Neural crest cell (in vitro differentiated cells): ENCODE measurements around the gene TRIM46. TPM values are rescaled to one million over a fixed set of nuclear protein-coding genes. Genes with fewer than 3 reads are reported as not detected.

Experiments used
- DNase-seq: peaks from one replicate; pipeline ENCODE4 v3.0.0; 2021; ENCODE audit warnings: low read depth, mixed read lengths, low spot score
- H3K27ac Mint-ChIP-seq: one replicate; pipeline ENCODE4 v1.8.0; 2021; ENCODE audit warnings: mild to moderate bottlenecking, mixed read lengths; ENCODE audit not compliant: unreplicated experiment
- H3K27me3 Mint-ChIP-seq: 2 replicates; pipeline ENCODE4 v1.8.0; 2021; ENCODE audit warnings: low read depth, mild to moderate bottlenecking, mixed read lengths
- H3K36me3 Mint-ChIP-seq: 2 replicates; pipeline ENCODE4 v1.8.0; 2021; ENCODE audit warnings: low read depth, mild to moderate bottlenecking, mixed read lengths
- H3K4me1 Mint-ChIP-seq: 2 replicates; pipeline ENCODE4 v1.8.0; 2021; ENCODE audit warnings: mixed read lengths
- H3K4me3 Mint-ChIP-seq: one replicate; pipeline ENCODE4 v1.8.0; 2021; ENCODE audit warnings: mild to moderate bottlenecking, mixed read lengths
- H3K9me3 Mint-ChIP-seq: 2 replicates; pipeline ENCODE4 v1.8.0; 2021; ENCODE audit warnings: mixed read lengths
- total RNA-seq: library from RNA; stranded (reverse); gene quantifications from 2 replicates; pipeline ENCODE4 v1.2.1, GENCODE V29; 2021
- TF ChIP-seq, protein P1 (sequence below): fragments of 200-600 bp; sonication (generic); conservative IDR thresholded peaks from 2 replicates; pipeline ENCODE4 v1.5.0; 2021; ENCODE audit warnings: antibody characterized with exemption, mild to moderate bottlenecking

The TRIM46 gene
- total RNA-seq, 1 donor from 2014 or later, result 9.8 TPM

DNA sequence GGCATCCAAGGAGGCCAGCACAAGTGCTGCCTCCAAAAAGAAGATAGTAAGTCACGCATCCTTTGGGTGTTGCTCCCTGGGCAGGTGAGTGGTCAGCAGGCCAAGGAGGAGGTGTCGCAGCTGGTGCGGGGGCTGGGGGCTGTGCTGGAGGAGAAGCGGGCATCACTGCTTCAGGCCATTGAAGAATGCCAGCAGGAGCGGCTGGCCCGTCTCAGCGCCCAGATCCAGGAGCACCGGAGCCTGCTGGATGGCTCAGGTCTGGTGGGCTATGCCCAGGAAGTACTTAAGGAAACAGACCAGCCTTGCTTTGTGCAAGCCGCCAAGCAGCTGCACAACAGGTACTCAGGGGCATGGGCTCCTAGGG, 4.3 kb downstream of the TRIM46 start:
- Mint-ChIP-seq H3K4me3 (no peak overlapping the region), H3K9me3 (no peaks in the 10 kb centered on the region), H3K27ac (no peak overlapping the region), H3K27me3 (peaks cover 3% of the 10 kb centered on the region), H3K36me3 (peaks cover 5% of the 10 kb centered on the region), H3K4me1 (peaks cover 31% of the 10 kb centered on the region)
- TF ChIP-seq, protein P1, sequence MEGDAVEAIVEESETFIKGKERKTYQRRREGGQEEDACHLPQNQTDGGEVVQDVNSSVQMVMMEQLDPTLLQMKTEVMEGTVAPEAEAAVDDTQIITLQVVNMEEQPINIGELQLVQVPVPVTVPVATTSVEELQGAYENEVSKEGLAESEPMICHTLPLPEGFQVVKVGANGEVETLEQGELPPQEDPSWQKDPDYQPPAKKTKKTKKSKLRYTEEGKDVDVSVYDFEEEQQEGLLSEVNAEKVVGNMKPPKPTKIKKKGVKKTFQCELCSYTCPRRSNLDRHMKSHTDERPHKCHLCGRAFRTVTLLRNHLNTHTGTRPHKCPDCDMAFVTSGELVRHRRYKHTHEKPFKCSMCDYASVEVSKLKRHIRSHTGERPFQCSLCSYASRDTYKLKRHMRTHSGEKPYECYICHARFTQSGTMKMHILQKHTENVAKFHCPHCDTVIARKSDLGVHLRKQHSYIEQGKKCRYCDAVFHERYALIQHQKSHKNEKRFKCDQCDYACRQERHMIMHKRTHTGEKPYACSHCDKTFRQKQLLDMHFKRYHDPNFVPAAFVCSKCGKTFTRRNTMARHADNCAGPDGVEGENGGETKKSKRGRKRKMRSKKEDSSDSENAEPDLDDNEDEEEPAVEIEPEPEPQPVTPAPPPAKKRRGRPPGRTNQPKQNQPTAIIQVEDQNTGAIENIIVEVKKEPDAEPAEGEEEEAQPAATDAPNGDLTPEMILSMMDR, result no peak
- no peak for DNase-seq

DNA sequence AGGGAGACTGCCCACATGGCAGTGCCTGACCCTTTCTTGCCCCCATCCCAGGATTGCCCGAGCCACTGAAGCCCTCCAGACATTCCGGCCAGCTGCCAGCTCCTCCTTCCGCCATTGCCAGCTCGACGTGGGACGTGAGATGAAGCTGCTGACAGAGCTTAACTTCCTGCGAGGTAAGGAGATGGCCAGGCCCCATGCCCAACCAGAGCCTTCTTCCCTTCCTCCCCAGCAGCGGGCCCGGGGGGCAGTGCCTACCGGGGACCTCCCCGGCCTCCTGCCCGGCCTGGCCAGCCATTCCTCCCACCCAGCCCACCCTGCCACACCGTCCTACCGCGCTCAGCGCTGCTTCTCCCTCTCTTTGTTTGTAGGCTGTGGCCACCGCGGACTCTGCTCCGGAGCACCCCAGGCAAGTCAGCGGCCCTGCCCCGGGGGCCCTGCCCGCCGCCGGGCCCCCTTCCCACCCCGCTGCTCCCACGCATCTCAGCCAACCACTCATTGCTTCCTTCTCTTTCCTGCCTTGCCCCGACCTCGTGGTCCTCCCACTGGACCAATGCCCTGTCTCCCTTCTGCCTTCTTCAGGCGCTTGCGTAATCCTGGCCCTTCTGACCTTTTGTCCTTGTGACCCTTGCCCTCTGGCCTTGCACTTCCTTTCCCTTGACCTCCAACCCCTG, 4.9 kb downstream of the TRIM46 start:
- no peaks in the 10 kb centered on the region for H3K9me3 Mint-ChIP-seq
- DNase-seq, result no peak
- H3K27me3 Mint-ChIP-seq, result no peaks in the 10 kb centered on the region
- H3K4me3 Mint-ChIP-seq, result no peak overlapping the region
- TF ChIP-seq, protein P1, result no peak
- peaks cover 3% of the 10 kb centered on the region for H3K36me3 Mint-ChIP-seq
- no peak overlapping the region for H3K27ac Mint-ChIP-seq
- peaks cover 24% of the 10 kb centered on the region for H3K4me1 Mint-ChIP-seq

DNA sequence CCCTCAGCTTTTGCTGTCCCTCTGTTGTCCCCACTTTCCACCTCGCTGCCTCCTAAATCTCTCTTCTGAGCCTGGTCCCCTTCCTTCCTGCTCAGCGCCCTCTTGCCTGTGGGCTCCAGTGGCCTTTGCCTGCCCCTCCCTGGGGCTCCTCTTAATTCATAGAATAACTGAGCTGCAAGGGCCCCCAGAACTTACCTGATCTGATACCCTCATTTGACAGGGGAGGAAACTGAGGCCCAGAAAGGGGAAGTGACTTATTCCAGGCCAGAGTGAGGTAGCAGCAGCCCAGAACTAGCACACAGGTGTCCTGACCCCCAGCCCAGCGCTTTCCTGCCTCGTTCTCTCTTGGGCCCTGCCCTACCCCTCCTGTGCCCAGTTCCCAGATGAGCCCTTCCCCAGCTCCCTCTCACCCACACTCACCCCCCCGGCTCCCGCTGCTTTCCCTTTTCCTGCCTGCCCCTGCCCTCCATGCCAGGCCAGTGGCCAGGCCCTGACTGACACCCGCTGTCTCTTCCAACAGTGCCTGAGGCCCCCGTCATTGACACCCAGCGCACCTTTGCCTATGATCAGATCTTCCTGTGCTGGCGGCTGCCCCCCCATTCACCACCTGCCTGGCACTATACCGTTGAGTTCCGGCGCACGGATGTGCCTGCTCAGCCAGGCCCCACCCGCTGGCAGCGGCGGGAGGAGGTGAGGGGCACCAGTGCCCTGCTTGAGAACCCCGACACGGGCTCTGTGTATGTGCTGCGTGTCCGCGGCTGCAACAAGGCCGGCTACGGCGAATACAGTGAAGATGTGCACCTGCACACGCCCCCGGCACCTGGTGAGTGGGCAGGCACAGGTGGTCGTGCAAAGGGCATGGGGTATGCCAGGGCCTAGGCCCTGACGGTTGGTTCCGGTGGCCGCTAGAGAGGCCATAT, 5.7 kb downstream of the TRIM46 start:
- no peaks in the 10 kb centered on the region for H3K27me3 Mint-ChIP-seq
- DNase-seq, result no peak
- TF ChIP-seq, protein P1, result no peak
- no peaks in the 10 kb centered on the region for H3K9me3 Mint-ChIP-seq
- H3K36me3 Mint-ChIP-seq, result peaks cover 3% of the 10 kb centered on the region
- no peak overlapping the region for H3K4me3 Mint-ChIP-seq
- H3K27ac Mint-ChIP-seq, result no peak overlapping the region
- peaks cover 18% of the 10 kb centered on the region for H3K4me1 Mint-ChIP-seq

DNA sequence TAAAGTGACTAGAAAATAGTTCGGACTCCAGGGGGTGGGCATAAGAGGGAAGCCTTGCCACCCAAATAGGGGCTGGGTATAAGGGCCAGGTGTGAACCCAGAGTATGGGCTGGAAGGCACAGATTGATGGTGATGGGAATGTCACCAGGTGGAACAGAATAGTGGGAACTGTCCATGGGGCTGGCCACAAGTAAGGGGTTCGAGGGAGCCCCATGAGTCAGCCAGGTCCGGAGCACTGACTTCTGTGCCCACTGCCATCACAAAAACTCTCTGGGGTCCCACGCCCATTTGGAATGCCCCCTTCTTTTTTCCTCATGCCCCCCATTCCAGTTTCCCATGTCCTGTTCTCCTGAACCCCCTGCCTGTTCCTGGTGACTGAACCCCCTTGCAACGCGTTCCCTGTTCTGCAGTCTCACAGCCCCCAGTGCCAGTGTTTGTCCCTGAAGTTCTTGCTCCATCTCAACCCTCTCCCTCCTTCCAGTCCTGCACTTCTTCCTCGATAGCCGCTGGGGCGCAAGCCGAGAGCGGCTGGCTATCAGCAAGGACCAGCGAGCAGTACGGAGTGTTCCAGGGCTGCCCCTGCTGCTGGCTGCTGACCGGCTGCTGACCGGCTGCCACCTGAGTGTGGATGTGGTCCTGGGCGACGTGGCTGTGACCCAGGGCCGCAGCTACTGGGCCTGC, 7.9 kb downstream of the TRIM46 start:
- H3K36me3 Mint-ChIP-seq, result peaks cover 3% of the 10 kb centered on the region
- no peaks in the 10 kb centered on the region for H3K27me3 Mint-ChIP-seq
- no peak for DNase-seq
- TF ChIP-seq, protein P1, result no peak
- H3K4me1 Mint-ChIP-seq, result peaks cover 8% of the 10 kb centered on the region
- H3K27ac Mint-ChIP-seq, result no peak overlapping the region
- H3K9me3 Mint-ChIP-seq, result no peaks in the 10 kb centered on the region
- no peak overlapping the region for H3K4me3 Mint-ChIP-seq

DNA sequence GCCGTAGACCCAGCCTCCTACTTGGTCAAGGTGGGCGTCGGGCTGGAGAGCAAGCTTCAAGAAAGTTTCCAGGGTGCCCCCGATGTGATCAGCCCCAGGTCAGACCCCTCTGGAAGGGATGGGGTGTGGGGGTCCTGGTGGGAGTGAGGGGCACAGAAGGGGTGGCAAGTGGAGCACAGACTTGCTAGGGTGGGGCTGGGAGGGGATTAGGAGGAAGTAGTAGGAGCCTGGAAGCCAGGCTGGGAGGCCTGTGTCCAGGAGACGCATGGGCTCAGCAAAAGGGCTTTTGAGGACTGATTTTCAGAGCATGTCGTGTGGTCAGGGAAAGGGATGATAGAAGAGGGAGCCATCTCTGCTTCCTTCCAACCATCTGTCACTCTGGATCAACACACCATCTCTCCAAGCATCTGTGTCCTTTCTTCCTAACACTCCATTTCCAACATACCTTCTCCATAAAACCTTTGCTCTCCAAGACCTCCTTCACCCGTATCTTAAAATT, 8.5 kb downstream of the TRIM46 start:
- Mint-ChIP-seq H3K27ac (no peak overlapping the region), H3K9me3 (no peaks in the 10 kb centered on the region), H3K36me3 (peaks cover 3% of the 10 kb centered on the region), H3K27me3 (no peaks in the 10 kb centered on the region), H3K4me3 (no peak overlapping the region), H3K4me1 (peaks cover 4% of the 10 kb centered on the region)
- DNase-seq, result no peak
- TF ChIP-seq, protein P1, result no peak
